Measurements from ENCODE around the gene PHLDA1. TPM values are rescaled to one million over a fixed set of nuclear protein-coding genes. Genes with fewer than 3 reads are reported as not detected.
"Not testable (repeated sequence)": the region's sequence is repeated elsewhere in the genome, so short reads cannot be mapped to it uniquely, and the experiment has no call there.

The PHLDA1 gene
- total RNA-seq, 1 experiment from 2014 or later: 108 TPM

DNA sequence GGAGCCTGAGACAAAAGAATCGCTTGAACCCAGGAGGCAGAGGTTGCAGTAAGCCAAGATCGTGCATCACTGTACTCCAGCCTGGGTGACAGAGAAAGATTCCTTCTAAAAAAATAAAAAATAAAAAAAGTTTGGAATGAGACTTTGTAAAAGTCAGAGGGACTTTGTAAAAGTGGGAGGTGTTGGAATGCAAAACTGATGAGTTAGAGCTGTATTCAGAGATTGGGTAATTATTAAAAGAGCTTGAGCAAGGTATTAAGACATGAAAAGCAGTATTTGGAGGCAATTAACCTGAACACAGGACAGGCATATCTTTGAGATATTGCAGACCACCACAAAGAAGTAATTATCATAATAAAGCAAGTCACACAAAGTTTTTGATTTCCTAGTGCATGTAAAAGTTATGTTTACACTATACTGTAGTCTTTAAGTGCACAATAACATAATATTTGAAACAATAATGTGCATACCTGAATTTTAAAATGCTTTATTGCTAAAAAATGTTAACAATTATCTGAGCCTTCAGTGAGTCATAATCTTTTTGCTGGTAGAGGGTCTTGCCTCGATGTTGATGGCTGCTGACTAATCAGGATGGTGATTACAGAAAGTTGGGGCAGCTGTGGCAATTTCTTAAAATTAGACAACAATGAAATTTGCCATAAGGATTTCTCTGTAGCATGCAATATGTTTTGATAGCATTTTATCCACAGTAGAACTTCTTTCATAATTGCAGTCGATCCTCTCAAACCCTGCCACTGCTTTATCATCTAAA is 33.1 kb downstream of the PHLDA1 start:
- in situ Hi-C loops (cut with HindIII; ENCODE audit: low pct_unique_long_range_greater_than_20kb, low sequenced_read_pairs): no loop called here
- no peak for DNase-seq (ENCODE audit: low read depth, low spot score)

DNA sequence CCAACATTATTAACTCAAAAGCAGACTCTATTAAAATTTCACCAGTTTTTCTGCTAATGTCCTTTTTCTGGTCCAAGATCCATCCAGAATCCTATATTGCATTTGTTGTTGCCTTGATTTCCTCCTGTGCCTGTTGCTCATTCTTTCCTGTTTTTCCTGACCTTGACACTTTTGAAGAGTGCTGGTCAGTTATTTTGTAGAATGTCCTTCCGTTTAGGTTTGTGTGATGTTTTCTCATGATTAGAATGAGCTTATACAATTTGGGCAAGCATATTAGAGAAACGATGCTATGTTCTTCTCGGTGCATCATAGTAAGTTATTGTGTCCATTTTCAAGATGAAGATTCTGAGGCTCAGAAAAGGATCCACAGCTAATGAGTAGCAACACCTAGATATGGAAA is 33.9 kb downstream of the PHLDA1 start:
- no peak for DNase-seq (ENCODE audit: low read depth, low spot score)
- in situ Hi-C loops (cut with HindIII; ENCODE audit: low pct_unique_long_range_greater_than_20kb, low sequenced_read_pairs): no loop called here

- in situ Hi-C loops (cut with HindIII; ENCODE audit: low pct_unique_long_range_greater_than_20kb, low sequenced_read_pairs): no loop called here
- DNase-seq (ENCODE audit: low read depth, low spot score): no peak
Observed at GRCh38 chr12:75996861-75997447, 34.6 kb downstream of the PHLDA1 start.

DNA sequence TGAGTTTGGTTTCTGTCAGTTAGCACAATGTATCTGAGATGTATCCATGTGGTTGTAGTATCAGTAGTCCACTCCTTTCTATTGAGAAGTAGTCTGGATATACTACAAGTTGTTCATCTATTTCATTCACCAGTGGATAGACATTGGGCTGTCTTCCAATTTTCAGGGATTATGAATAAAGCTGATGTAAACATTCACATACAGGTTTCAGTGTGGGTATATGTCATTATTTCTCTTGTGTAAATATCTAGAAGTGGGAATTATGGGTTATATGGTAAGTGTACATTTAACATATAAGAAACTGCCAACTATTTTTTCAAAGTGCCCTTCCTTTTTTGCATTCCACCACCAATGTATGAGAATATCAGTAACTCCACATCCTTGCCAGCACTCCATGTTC is 35.9 kb downstream of the PHLDA1 start:
- in situ Hi-C loops (cut with HindIII; ENCODE audit: low pct_unique_long_range_greater_than_20kb, low sequenced_read_pairs): no loop called here

DNA sequence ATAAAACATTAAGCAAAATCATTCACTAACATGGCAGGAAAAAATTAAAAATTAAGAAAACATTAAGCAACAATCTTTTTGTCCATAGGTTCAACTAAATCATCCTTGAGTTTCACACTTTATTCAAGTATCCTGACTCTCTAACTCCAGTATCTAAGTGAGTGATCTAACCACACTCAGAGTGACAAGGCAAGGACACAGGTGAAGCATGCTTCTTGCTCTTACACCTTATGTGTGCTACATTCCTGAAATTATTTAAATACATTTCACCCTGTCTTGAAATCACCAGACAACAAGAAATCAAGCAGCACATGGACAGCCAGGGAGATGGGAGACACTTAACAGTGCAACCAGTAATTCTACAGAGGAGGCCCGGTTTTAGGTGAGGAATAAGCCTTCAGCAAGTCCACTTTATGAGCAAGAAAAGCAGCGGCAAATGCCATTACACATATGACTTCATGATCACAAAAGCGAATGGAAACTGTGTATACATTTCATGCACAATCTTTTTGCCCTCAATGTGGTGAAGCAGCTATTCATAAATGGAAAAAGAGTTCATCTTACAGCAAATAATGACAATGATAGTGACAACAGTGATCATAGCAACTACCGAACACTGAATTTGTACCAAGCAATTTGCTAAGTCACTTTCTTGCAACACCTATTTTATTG is 37.4 kb downstream of the PHLDA1 start:
- in situ Hi-C loops (cut with HindIII; ENCODE audit: low pct_unique_long_range_greater_than_20kb, low sequenced_read_pairs): no loop called here
- no peak for DNase-seq (ENCODE audit: low read depth, low spot score)

More for the DNA sequence above, 35.9 kb downstream of the PHLDA1 start:
- DNase-seq (ENCODE audit: low read depth, low spot score): no peak

DNA sequence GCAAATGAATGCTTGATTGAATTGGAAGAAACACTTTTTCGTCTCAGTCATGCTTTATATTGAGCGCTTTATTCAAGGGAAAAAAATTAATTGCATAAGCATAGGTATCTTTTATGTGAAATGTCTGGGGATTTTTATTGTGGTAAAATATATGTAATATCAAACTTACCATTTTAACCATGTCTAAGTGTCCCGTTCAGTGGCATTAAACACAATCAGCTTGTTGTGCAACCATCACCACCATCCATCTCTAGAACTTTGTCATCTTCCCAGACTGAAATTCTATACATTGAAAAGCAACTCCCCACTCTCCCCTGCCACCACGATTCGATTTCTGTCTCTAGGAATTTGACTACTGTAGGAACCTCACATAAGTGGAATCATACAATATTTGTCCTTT is 39.8 kb downstream of the PHLDA1 start:
- in situ Hi-C loops (cut with HindIII; ENCODE audit: low pct_unique_long_range_greater_than_20kb, low sequenced_read_pairs): no loop called here

DNA sequence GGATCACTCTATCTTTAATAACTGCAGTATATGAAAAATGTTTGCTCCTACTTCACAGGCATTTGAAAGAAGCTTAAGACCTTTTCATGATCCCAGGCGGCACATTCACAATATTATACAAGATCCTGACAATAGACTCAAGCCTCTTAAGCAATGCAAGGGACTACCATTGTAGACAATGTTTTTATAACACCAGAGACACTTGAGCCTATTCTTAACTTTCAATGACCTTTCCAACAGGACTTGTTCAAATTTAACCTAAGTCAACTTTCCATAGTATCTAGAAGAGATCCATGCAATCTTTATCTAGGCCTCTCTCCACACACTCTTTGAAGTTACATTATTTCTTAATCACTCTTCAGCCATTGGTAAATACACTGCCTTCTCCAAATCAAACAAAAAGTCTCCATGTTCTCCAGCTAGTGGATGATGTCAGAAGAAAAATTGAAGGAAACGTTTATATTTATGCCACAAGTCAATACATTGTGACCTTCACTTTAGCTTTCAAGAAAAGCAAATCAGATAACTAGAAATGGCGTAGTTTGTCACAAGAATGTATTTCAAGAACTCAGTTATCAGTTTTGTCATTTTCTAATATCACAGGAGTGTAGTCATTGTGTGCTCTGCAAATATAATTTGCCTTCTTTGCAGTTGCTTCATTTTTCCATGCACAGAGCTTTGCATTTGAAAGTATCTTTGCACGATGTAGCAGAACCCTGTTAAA is 41.2 kb downstream of the PHLDA1 start:
- in situ Hi-C loops (cut with HindIII; ENCODE audit: low pct_unique_long_range_greater_than_20kb, low sequenced_read_pairs): no loop called here
- no peak for DNase-seq (ENCODE audit: low read depth, low spot score)

More for the DNA sequence above, 39.8 kb downstream of the PHLDA1 start:
- no peak for DNase-seq (ENCODE audit: low read depth, low spot score)

GRCh38 chr12:75987709-75988108 is 43.9 kb downstream of the PHLDA1 start:
- in situ Hi-C loops (cut with HindIII; ENCODE audit: low pct_unique_long_range_greater_than_20kb, low sequenced_read_pairs); DNase-seq (ENCODE audit: low read depth, low spot score): not testable (repeated sequence)

GRCh38 chr12:75986001-75986746 is 45.4 kb downstream of the PHLDA1 start:
- DNase-seq (ENCODE audit: low read depth, low spot score): peak; percentile 91
- in situ Hi-C loops (cut with HindIII; ENCODE audit: low pct_unique_long_range_greater_than_20kb, low sequenced_read_pairs): no loop called here

GRCh38 chr12:75985566-75985965 is 46.0 kb downstream of the PHLDA1 start:
- in situ Hi-C loops (cut with HindIII; ENCODE audit: low pct_unique_long_range_greater_than_20kb, low sequenced_read_pairs): no loop called here
- no peak for DNase-seq (ENCODE audit: low read depth, low spot score)

DNA sequence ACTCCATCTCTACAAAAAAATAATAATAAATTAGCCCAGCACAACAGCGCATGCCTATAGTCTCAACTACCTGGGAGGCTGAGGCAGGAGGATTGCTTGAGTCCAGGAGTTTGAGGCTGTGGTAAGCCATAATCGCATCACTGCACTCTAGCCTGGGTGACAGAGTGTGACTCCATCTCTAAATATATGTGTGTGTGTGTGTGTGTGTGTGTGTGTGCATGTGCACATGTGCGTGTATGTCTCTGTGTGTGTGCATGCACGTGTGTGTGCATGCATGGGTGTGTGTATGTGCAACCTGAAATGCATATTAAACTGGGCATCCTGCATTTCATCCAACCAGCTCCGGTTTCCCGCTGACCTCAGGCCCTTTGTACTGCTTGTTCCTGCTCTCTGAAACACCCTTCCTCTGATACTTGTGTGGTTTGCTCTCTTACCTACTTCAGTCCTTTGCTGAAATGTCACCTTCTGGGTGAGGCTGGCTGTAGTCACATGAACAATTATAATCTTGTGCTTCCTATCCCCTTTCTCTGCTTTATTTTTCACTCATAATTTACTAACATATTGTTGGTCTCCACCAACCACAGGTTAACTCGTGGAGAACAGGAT is 46.9 kb downstream of the PHLDA1 start:
- no peak for DNase-seq (ENCODE audit: low read depth, low spot score)
- in situ Hi-C loops (cut with HindIII; ENCODE audit: low pct_unique_long_range_greater_than_20kb, low sequenced_read_pairs): no loop called here

- in situ Hi-C loops (cut with HindIII; ENCODE audit: low pct_unique_long_range_greater_than_20kb, low sequenced_read_pairs); DNase-seq (ENCODE audit: low read depth, low spot score): not testable (repeated sequence)
Observed at GRCh38 chr12:75983851-75984250, 47.7 kb downstream of the PHLDA1 start.

DNA sequence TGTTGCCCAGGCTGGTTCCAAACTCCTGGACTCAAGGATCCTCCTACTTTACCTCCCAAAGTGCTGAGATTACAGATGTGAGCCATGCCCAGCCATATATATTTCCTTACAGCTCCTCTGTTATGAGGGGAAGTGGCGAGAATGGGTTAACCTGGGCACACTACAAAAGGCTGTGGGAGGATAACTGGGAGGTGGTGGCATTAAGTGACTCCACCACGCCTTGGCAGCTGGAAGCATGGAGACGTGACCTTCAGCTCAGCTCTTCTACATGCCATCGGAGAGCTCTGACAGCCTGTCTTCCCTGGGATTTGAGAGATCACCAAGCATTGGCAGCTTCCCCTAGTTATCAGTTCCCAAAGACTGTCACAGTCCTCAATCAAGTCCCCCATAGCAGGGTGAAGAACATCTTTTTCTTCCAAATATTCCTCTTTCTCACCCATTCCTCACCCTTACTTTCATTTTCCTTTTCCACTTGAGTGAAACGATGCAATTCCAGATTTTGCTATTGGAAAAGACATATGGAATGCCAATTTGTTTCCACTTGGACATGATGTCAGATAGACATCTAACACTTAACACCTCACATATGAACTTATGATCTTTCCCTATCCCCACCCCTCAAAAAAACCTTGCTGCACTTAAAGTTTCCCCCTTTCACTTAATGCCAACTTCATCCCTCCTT is 48.5 kb downstream of the PHLDA1 start:
- in situ Hi-C loops (cut with HindIII; ENCODE audit: low pct_unique_long_range_greater_than_20kb, low sequenced_read_pairs): no loop called here
- DNase-seq (ENCODE audit: low read depth, low spot score): peak; percentile 36

GRCh38 chr12:75982169-75982564 is 49.4 kb downstream of the PHLDA1 start:
- DNase-seq (ENCODE audit: low read depth, low spot score): peak; percentile 81
- in situ Hi-C loops (cut with HindIII; ENCODE audit: low pct_unique_long_range_greater_than_20kb, low sequenced_read_pairs): no loop called here

DNA sequence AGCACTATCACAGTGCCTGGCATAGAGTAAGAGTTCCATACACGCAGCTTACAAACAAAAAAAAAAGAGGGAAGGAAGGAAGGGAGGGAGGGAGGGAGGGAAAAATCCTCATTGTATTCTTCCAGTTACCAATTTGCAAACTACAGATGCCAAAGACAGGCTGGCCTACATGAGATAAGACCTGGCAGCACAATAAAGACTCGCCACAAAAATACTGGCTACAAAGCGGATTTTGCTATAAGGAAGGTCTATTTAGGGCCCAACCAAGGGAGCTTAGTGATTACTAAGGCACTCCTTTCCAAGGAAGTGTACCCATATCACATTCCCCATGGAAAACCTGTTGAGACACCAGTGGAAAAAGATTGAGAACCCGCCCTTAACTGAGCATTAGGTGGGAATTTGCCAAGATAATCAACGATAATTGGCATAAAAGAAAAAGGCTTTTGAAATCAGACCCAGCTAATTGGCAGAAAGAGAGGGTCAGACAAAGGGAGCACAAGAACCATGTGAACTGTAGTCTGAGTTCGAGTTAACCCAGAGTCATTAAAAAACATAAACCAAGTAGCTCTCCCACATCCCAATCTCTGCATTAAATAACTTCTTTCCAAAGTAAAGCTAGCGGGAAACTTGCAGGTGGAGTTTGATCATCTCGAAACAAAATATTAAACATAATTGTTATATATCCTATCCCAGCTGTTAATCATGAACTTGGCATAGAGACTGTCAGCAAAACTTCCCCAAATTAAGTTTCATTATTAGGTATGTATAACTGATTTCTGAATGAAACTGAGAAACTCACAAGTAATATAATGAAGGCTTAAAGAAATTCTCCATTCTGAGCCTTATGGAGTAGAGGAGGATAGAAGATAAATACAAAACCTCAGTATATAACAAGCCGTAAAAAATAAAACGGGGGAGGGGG is 50.1 kb downstream of the PHLDA1 start:
- in situ Hi-C loops (cut with HindIII; ENCODE audit: low pct_unique_long_range_greater_than_20kb, low sequenced_read_pairs): no loop called here
- no peak for DNase-seq (ENCODE audit: low read depth, low spot score)

GRCh38 chr12:75979181-75979580 is 52.4 kb downstream of the PHLDA1 start:
- DNase-seq (ENCODE audit: low read depth, low spot score): no peak
- in situ Hi-C loops (cut with HindIII; ENCODE audit: low pct_unique_long_range_greater_than_20kb, low sequenced_read_pairs): no loop called here

All from SK-MEL-5 (cell line).